Hepatic stellate cell (primary cell): Measurements from ENCODE around the gene MEG3.

Experiments
- DNase-seq: peaks from one replicate; pipeline ENCODE4 v3.0.0; 2011; ENCODE audit warnings: low spot score

MEG3 gene

DNA sequence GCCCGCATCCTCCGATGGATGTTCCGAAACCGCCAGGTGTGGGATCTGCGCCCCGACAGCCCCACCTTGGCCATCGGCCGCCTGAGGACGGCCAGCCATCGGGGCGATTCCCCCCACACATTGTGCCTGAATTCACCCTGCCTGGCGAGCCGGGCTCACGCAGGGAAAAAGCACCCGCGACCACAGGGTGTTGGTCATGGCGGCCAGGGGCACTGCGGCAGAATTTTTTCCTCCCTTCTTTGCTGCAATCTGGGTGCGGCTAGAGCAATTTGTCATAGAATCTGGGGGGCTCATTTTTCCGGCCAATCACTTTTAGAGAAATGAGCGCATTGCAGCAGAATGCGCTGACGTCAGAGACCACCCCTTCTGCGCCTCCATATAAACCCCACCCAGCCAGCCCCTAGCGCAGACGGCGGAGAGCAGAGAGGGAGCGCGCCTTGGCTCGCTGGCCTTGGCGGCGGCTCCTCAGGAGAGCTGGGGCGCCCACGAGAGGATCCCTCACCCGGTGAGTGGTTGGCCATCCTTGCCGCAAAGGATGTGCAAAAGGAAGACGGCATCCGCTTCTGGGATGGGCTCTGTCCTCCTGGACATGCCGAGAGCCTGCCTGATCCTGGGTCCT is at the start of gene MEG3:
TSS of gene MEG3 (plus strand) at position 406 of the 619 bp plus-strand sequence.
- DNase-seq: no peak

DNA sequence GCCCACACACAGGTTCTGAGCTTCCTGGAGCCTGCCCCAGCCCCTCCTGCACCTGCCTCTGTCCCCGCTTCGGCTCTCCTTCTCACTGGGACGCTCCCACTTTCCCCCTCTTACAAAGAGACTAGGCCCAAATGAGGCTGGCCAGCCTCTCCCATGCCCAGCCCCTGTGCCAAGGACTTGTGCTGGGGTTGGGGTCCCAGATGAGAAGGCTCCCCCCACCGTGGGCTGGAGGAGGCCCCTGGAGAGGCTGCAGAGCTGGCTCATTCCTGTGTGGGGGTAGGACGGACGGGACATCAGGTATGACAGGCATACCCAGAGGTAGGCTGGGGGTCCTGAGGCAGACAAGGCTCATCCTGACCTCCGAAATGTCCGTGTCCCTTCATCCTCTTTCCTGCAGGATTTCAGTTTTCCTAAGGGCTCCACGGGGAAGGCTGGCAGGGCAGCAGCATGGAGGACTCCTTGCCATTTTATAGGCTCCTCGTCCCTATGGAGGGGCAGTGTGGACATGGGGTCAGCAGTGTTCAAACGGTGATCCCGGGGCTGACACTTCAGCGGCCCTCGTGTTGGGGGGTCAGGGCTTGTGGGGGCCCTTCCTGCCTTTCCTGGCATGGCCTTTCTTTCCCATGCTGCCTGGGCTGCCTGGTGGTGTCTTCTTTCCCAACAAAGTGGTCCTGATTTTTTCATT is 49.1 kb upstream of the MEG3 start:
- no peak for DNase-seq

DNA sequence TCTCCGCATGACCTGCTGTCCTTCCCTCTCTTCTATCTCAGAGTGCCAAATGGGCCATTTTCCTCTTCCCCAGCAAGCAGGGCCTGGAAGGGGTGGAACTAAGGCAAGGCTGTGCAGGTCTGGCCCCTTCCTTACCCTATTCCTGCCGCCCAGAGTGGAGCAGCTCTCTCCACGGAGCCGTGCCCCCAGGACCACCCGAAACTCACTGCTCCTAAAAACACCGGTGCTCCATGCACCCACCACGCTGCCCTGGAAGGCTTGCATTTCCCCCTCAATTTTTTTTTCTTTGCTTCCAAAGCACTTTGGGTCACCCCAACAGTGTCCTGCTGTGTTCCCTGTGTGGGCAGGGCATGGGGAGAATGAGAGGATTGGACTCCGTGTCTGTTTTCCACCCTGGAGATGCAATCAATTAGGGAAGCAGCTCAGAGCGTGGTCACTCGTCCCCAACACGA is 48.5 kb upstream of the MEG3 start:
- DNase-seq: no peak

DNA sequence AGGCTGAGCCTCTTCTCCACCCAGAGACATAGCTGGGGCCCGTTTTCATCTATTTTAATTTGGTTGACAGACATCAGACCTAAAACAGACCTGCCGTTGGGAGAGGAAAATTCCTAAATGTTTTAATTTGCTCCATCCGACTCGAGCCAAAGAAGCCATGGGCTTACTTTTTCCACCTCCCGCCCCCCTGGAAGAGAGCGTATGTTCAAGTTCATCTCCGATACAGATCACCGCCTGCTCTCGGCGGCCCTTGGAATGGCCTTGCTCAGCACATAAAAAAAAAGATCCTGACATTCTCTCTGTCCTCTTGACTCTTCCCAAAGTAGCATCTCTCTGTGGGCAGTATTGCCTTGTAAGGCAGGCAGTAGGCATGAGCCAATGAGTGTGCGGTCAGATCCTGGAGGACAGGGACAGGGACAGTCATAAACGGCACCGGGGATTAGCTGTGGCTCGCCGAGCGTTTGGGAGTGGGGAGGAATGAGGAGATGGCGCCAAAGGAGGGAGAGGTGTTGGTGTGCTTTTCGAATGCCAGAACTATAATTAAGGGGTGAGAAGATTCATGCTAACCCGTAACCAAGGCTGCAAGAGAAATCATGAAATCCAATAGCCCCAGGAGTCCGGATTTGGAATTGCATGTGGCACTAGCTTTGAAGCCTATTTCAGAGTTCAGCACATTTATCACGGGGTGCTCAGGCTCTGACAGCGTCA is 47.9 kb upstream of the MEG3 start:
- DNase-seq: no peak

DNA sequence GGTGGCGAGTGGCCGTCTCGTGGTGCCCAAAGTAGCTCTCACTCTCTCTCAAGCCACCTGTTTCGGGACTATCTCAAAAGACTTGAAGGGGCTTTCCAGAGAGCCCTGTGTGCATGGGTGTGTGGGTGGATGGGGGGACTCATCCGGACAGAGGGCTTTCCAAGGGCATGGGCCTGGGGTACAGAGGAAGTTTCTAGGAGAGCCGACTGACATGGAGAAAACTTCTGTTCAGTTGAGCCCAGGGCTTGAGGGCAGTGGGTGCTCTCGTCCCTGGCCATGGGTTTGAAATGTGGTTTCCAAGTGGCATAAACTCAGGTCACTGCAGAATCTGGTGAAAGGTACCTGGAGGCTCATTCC is 47.4 kb upstream of the MEG3 start:
- no peak for DNase-seq

DNA sequence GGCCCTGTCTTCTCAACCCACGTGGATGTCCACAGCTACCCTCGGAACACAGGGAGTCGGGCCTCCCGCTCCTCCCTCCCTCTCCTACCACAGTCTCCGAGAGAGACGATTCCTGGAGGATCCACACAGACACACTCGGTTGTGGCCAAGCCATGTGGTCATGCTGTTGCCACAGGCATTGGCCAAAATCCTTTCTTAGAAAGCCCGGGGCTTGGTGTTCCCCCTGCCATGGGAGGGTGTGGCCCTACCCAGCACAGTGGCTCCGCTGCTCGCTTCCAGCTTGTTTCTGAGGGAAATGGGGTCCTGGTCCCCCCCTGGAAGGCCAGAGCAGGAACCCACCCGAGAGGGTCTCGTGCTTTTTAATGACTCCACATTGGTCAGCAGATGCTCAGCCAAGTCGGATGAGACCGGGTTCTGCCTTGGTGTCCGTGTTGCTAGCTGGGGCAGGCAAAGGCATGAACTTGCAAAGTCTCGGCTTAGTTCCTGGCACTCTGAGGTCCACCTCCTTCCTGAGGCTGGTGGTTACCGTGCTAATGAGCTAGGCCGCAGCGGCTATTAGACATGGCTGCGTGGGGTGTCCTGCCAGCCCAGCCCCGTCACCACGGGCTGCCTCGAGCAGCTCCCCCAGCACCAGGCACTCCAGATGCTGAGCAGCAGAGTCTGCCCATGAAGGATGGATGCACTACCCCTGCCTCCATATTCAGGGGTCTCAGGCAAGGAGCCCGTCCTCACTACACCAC is 46.8 kb upstream of the MEG3 start:
- no peak for DNase-seq

DNA sequence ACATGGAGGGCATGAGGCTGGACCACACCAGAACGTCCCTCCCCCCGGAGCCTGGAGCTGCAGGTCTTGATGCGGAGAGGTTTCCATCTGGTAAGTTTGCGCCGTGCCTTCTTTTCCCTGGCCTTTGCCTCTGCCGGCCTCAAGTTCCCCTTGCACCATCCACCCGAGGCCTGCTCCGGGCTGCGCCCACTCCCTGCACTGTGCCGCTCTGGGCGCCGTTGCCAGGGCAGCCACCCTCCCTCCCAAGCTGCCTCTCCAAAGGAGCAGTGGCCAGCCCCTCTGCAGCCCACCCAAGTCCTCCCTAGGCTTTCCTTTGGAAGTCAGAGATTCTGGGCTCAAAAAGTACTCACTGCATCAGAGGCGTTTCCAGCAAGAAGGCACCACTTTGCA is 46.2 kb upstream of the MEG3 start:
- no peak for DNase-seq

DNA sequence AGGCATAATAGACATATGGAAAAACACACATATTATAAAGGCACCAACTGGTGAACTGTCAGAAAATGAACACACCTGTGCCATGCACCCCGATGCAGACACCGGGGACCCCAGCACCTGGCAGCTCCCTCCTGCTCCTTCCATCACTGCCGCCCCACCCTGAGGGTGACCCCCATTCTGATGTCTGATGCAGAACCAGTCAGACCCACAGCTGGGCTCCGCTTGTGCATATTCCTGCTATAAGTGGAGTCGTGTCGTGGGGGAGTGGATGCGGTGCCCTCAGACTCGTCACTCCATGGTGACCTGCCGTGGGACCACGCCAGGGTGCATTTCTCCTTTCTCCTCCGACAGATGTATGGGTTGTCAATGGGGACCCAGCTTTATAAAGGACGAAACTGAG is 45.7 kb upstream of the MEG3 start:
- no peak for DNase-seq

DNA sequence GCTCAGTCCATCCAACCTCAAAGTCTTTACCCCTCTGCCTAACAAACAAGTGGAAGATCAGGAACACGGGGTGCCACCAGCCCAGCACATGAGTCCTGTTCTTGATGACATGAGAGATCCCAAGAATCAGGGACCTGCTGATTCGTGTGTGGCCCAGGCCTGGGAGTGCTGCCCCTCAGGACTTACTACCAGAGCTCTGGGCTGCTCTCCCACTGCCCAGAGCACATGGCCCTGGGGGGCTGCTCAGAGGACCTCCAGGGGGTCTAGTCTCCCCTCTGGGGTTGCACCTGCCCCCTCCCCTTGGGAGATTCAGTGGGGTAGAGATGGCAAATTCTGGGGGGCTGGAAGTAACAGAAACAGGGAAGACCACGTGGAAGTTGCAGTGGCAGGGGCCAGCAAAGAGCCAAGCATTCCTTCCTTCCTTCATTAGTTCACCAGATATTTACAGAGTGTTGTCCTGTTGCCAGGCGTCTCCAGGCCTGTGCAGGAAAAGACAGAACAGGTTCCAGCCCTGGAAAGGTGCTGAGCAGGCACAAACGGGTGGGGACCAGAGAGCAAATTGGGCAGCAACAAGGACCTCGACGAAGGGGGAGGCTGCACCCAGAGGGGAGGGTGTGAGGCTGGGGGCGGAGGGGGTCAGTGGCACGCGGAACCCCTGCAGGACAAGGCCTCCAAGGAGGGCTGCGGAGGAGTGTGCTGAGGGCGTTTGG is 45.1 kb upstream of the MEG3 start:
- DNase-seq: no peak

DNA sequence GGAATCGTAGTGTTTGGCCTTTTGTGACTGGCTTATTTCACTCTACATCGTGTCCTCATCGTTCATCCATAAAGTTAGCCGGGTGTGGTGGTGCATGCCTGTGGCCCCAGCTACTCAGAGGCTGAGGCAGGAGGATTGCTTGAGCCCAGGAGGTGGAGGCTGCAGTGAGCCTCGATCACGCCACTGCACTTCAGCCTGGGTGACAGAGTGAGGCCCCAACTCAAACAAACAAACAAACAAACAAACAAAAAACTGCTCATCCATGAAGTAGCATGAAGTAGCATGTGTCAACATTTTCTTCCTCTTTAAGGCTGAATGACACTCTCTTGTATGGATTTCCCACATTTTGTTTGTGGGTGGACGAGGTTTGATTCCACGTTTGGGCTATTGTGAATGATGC is 44.0 kb upstream of the MEG3 start:
- DNase-seq: no peak

DNA sequence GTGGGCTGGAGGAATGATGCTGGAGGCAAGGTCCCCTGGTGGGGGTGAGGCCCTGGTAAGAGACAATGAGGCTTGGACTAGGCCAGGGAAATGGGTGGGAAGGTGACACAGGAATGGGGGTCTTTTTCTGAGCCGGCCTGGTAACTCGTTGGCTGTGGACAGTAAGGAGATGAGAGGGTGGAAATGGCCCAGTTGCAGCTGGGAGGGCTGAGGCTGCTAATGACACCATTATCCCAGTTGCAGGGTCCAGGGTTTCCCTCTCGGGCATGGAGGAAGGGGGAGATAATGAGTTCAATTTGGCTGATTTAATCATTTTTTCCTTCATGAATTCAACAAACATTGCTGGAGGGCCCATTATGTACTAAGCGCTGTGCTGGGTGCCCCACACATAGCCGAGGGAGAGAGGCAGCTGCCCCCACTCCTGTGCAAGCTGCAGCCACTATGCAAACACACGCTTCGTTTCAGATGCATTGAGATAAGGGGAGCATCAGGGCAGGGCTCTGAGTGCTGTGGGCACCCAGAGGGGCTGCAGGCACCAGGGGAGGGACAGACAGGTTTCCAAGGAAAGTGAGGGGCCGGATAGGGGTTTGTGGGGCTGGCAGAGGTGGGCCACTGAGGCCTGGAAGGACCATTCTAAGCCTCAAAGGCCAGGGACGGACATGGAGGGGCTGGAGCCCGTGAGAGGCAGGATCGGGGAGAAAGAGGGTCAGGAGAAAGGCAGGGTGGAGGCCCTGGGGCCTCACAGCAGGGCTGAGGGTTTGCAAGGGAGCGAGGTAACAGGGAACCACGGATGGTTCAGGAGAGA is 43.2 kb upstream of the MEG3 start:
- no peak for DNase-seq

DNA sequence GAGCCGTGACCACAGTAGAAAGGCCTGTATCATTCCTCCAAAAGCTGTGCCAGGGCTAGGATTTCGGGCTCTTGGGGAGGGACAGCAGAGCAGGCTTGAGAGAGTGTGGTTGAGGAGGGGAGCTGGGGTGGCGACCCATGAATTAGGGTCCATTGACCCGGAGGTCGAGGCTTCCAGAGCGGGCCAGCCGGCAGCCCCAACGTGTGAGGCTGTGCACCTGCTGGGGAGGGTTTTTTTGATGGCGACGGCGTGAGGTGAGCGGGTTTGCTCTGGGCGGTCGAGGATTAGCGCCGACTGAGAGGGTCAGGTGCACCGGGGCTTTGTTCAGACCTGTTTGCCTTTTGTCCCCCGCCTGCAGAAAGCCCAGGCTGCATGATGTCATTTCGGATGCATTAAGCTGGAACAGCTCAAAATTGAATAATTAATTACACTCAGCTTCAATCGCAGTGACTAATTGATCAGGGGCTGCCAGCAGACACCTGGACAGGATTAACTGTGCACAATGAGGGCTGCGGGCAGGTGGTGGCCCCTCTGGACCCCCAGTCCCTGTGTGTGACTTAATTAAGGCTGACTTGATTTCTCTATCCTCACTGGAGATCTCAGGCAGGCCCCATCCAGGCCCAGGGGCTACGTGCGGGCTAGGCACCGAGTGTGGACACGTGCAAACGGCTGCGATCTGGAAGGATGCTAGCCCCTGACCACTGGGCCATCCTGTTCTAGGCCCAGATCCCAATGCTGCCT is 42.1 kb upstream of the MEG3 start:
- no peak for DNase-seq

DNA sequence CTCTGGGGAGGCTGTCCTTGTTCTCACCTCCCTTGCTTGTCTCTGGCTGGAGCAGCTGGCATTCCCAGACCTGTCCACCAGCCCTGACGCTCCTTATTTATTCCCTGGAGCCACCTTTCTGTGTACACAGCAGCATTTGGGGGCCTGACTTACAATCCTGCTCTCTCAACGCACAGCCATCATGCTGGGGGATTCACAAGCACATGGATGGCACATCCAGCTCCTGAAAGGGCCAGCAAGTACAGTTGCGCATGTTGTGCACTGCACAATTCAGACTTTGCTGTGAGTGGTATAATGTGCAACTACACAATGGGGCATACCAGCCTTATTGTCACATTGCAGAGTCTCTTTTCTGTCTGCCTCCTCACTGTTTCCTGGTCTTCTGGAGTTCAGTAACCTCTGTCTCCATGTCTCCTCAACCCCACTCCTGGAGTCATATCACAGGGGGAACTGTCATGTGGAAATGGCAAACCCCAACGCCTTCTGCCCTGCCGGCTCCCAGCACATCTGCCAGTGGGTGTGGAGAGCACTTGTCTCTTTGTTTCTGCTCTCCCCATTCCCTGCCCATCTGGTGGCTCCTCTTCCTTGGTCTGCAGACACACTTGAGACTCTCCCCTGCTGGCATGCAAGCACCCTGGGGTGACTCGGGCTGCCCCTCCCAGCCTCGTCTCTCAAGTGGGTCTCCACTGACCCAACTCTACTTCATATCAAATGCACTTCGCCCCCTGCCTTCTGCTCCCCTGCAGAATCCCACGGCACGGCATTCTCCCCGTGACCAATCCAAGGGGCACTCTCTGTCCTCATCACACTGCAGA is 41.2 kb upstream of the MEG3 start:
- no peak for DNase-seq

DNA sequence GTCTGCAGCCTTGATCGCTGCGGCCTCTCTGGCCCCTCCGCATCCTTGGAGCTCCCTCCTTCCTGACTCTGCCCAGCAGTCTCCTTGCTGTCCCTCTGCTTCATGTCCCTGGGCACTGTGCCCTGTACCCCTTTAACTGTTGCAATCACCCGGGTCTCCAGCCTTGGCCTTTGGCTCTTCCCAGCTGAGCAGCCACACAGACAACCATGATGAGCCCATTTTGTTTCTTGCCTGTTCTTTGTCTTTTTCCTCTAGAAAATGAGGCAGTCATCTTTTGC is 40.6 kb upstream of the MEG3 start:
- DNase-seq: no peak

DNA sequence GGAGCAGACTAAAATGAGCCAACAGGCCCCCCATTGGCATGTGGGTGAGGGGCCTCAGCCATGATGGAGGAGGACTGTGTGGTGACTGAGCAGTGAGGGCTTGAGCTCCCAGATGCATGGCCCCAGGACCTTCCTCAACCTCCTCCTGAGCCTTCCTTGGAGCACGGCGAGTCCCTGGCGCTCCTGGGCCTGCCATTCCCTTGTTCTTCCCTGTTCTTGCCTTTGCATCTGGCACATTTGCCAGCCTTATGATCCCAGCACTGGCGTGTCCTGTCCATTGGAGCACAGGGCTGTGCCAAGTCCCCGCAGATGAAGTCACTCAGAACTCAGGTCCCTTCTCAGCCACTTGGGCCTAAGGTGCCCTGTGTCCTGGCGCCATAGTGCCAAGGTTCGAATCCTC is 40.3 kb upstream of the MEG3 start:
- DNase-seq: no peak

DNA sequence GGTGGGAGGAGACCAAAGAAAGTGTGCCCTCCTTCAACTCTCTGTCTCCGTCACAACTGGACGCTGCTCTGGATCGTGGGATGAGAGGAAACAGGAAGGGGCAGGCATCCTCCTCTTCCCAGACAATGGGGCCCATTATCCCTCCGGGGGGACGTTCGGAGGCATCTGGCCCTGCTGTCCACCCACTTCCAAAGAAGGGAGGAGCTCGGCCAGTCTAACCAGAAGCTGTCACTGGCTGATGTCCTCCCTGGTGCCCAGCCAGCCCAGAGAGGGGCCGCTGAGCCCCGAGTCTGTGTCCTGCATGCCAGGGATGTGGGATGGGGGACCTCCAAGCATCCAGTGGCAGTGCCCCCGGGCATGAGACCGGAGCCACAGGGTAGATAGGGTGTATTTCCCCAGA is 39.8 kb upstream of the MEG3 start:
- no peak for DNase-seq

DNA sequence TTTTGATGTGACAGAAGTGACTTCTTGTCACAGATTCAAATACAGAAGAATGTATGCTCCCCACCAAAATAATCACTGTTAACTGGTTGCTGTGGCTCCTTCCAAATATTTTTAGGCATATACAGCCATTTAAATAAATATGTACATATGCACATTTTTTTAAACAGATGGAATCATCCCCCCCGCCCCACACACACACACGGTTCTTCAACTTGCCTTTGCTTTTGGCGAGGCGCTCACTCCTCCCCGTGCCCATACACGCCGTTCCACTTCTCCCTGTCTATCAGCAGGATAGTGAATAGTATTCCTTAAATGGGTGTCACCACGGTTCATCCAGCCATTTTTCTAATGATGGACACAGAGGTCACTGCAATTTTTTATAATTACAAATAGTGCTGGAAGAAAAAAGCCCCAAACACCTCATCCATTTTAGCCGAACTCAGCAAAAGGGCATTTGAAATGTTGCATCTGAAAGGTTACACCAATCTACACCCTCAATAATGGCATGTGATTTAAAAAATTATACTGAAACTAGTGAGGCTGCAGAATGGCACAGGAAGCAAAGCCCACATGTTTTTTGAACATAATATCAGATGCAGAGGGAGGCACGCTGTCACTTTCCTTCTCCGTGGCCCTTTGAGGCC is 39.2 kb upstream of the MEG3 start:
- no peak for DNase-seq

DNA sequence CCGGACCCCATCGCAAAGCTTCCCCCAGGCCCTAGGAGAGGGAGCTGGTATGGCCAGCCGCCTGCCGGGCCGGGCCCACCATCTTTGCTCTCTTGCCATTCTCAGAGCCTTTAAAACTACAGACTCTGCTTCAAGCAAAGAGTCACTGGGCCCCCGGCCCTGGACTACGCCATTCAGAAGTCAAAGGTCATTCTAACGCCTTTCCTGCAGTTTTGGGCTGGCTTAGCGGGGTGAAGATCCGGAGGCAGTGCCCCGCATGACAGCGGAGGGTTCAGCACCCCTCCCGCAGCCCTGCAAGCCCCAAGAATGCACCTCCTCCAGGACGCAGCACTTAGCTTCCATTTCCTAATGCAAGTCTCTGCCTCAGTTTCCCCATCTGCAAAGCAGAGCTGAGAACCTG is 38.3 kb upstream of the MEG3 start:
- no peak for DNase-seq

DNA sequence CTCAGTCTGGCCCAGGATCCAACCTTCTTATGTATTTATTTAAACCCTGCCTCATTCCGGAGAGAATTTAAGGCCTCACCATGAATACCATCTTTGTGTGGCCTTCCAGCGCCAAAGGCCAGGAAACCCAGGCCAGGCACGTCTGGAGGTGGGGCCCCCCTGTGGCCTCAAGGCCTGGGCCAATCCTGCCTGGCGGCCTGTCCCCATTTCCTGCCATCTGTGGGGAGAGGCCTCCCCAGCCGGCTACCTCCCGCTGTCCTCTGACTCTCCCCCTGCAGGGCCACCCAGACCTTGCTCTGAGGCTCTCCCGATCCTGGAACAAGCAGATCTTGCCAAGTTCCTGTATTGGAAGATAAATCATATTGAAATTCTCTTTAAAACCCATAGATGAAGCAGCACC is 37.4 kb upstream of the MEG3 start:
- no peak for DNase-seq

DNA sequence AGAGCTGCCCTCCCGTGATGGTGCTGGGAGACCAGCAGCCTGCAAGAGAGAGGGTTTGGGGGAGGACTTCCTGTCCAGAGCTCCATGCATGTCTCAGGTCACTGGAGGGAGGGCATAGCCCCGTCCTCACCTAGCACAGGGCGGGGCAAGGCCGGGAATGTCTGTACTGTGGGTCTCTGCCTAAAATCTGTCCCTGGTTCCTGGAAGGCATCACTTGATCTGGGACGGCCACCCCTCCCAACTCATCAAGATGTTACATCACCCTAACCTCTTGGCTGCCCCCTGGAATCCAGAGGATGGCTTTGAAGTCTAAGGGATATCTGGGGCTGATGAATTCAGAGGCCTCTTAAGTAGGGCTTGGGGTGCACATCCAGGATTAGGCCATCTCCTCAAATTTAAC is 37.0 kb upstream of the MEG3 start:
- no peak for DNase-seq
